GM18861 (cell line): Measurements from ENCODE around the gene SPATA31A5.
"Not testable (repeated sequence)": the region's sequence is repeated elsewhere in the genome, so short reads cannot be mapped to it uniquely, and the experiment has no call there.

Experiments
- ATAC-seq: cut with Tn5 transposase; IDR thresholded peaks from one replicate; pipeline ENCODE4 v1.9.1; 2021; ENCODE audit not compliant: unreplicated experiment

The SPATA31A5 gene

DNA sequence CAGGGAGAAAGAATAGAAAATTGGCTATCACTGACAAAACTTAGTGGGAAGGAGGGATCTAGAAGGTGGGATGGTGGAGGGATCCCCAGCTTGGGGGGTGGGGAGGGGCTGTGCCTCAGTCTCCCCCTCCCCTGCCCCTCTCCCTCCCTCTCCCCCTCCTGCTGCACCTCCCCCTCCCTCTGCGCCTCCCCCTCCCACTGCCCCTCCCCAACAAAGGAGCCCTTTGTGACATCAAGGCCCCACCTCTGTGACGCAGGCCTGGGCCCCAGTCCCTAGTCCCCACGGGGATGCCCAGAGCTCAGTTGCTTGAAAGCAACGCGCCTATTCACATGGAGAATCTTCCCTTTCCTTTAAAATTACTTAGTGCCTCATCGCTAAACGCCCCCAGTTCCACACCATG is at the start of gene SPATA31A5:
Gene SPATA31A5 (plus strand): TSS at position 301 of the 400 bp plus-strand sequence. CDS start 29 bp downstream, at position 330.
- not testable (repeated sequence) for ATAC-seq

DNA sequence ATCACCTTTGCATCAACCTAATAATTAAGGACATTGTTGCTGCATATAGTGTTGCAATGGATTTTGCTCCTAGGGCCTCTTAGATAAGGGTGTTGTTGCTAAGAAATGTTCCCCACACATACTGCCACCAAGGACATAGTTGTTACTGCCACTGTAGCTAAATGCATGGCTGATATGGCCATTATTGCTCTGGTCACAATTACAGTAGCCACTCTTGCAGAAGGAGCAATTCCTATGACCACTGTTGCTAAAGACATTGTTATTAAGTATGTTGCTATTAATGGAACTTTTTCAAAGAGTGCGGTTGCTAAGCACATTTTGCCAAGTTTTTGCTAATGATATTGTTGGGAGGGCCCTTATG is 48.8 kb downstream of the SPATA31A5 start:
- ATAC-seq: not testable (repeated sequence)

- ATAC-seq: not testable (repeated sequence)
Measured at GRCh38 chr9:60966382-60966781, 52.2 kb downstream of the SPATA31A5 start.
